CD14-positive monocyte (primary cell): ENCODE results near the gene ARCN1. TPM values are rescaled to one million over a fixed set of nuclear protein-coding genes. Genes with fewer than 3 reads are reported as not detected.

Experiments
- DNase-seq, 3 donors: peaks; one replicate each; pipeline ENCODE4 v3.0.0-alpha.2; 2011 to 2022
- H2AFZ ChIP-seq: 2 replicates; pipeline ENCODE4 v1.6.0; 2012; ENCODE audit warnings: mild to moderate bottlenecking, low read depth, low read length, inconsistent platforms; ENCODE audit not compliant: insufficient read depth, poor library complexity, severe bottlenecking
- H3K27ac ChIP-seq, 2 donors: 1 replicate in 1 of 2; 2 replicates in 1 of 2; pipeline ENCODE4 v1.5.1; 2012 to 2013; ENCODE audit warnings: low read length in 2 of 2, control low read depth in 1 of 2, inconsistent platforms in 1 of 2, low read depth in 1 of 2, mild to moderate bottlenecking in 1 of 2
- H3K27me3 ChIP-seq, 2 donors: one replicate each; pipeline versions ENCODE4 v1.6.0 to v1.6.1; 2011 to 2013; ENCODE audit warnings: low read length in 2 of 2; ENCODE audit not compliant: control insufficient read depth in 2 of 2, insufficient read depth in 2 of 2
- H3K36me3 ChIP-seq, 2 donors: replicated peaks in 1 of 2; 1 replicate in 1 of 2; 2 replicates in 1 of 2; pipeline versions ENCODE4 v1.5.1 to v1.6.1; 2012 to 2013; ENCODE audit warnings: low read length in 2 of 2, control low read depth in 1 of 2, inconsistent platforms in 1 of 2, mild to moderate bottlenecking in 1 of 2; ENCODE audit not compliant: insufficient read depth in 2 of 2, control insufficient read depth in 1 of 2
- H3K4me1 ChIP-seq, 2 donors: 1 replicate in 1 of 2; 2 replicates in 1 of 2; pipeline versions ENCODE4 v1.5.1 to v1.6.1; 2012 to 2013; ENCODE audit warnings: low read length in 2 of 2, control low read depth in 1 of 2, inconsistent platforms in 1 of 2, mild to moderate bottlenecking in 1 of 2, moderate library complexity in 1 of 2; ENCODE audit not compliant: insufficient read depth in 2 of 2, control insufficient read depth in 1 of 2
- H3K4me2 ChIP-seq: replicated peaks from 2 replicates; pipeline ENCODE3; 2012; ENCODE audit warnings: low read length, moderate library complexity, mild to moderate bottlenecking; ENCODE audit not compliant: poor library complexity, severe bottlenecking; ENCODE audit errors: extremely low read depth
- H3K4me3 ChIP-seq, 3 experiments: fragments of 200-600 bp in 1 of 3; sonication (generic) in 1 of 3; replicated peaks in 1 of 3; 1 replicate in 2 of 3; 2 replicates in 1 of 3; pipeline ENCODE4 v1.5.1; 2011 to 2013; ENCODE audit warnings: low read length in 3 of 3, mild to moderate bottlenecking in 3 of 3, control low read depth in 2 of 3, low read depth in 2 of 3, inconsistent platforms in 1 of 3, moderate library complexity in 1 of 3
- H3K79me2 ChIP-seq: 2 replicates; pipeline ENCODE4 v1.6.0; 2012; ENCODE audit warnings: mild to moderate bottlenecking, control low read depth, inconsistent platforms, low read length, moderate library complexity; ENCODE audit not compliant: insufficient read depth
- H3K9ac ChIP-seq: 2 replicates; pipeline ENCODE4 v1.6.0; 2017; ENCODE audit warnings: low read length, mild to moderate bottlenecking; ENCODE audit not compliant: insufficient read depth, poor library complexity, severe bottlenecking
- H3K9me3 ChIP-seq, 2 donors: replicated peaks in 1 of 2; 1 replicate in 1 of 2; 2 replicates in 1 of 2; pipeline versions ENCODE4 v1.5.1 to v1.6.1; 2012 to 2013; ENCODE audit warnings: low read length in 2 of 2, control low read depth in 1 of 2; ENCODE audit not compliant: control insufficient read depth in 1 of 2, insufficient read depth in 1 of 2
- H4K20me1 ChIP-seq: 2 replicates; pipeline ENCODE4 v1.6.0; 2012; ENCODE audit warnings: mild to moderate bottlenecking, low read length, control low read depth, moderate library complexity; ENCODE audit not compliant: insufficient read depth
- H3K27ac Mint-ChIP-seq, 7 donors: one replicate each; pipeline ENCODE4 v1.8.0; 2020; ENCODE audit warnings: mild to moderate bottlenecking in 7 of 7, mixed read lengths in 7 of 7, moderate library complexity in 6 of 7, inconsistent platforms in 2 of 7
- H3K27me3 Mint-ChIP-seq, 3 donors: one replicate each; pipeline ENCODE4 v1.8.0; 2021 to 2022; ENCODE audit warnings: low read depth in 3 of 3, mild to moderate bottlenecking in 3 of 3, mixed read lengths in 3 of 3, moderate library complexity in 3 of 3, inconsistent platforms in 1 of 3
- H3K36me3 Mint-ChIP-seq, 2 donors: one replicate each; pipeline ENCODE4 v1.8.0; 2020; ENCODE audit warnings: mixed read lengths in 2 of 2, inconsistent platforms in 1 of 2, mild to moderate bottlenecking in 1 of 2
- H3K4me1 Mint-ChIP-seq: one replicate; pipeline ENCODE4 v1.8.0; 2020; ENCODE audit warnings: mild to moderate bottlenecking, mixed read lengths
- H3K4me3 Mint-ChIP-seq, 2 donors: one replicate each; pipeline ENCODE4 v1.8.0; 2020; ENCODE audit warnings: mild to moderate bottlenecking in 2 of 2, mixed read lengths in 2 of 2, moderate library complexity in 1 of 2
- H3K9me3 Mint-ChIP-seq, 7 donors: one replicate each; pipeline ENCODE4 v1.8.0; 2020 to 2022; ENCODE audit warnings: mixed read lengths in 7 of 7, mild to moderate bottlenecking in 6 of 7, moderate library complexity in 6 of 7, inconsistent platforms in 2 of 7
- CTCF ChIP-seq: fragments of 200-600 bp; IDR thresholded peaks from one replicate; pipeline ENCODE4 v1.8.0; 2022; ENCODE audit warnings: antibody characterized with exemption, mild to moderate bottlenecking
- WGBS: methylation state at CpG from one replicate; pipeline ENCODE4 v1.1.5; 2013; ENCODE audit warnings: missing lambda C conversion rate; ENCODE audit not compliant: insufficient coverage; 5-methylcytosine and 5-hydroxymethylcytosine counted together
- intact Hi-C, 2 donors: fragments of 100-400 bp; cut with micrococcal nuclease; formaldehyde crosslinking; loops; one replicate each; pipeline versions ENCODE4 v1.15.0 to v1.15.1; 2023
- polyA plus RNA-seq, 3 donors: library from polyadenylated mRNA; depleted of rRNA in 1 of 3; unstranded in 2 of 3; stranded (reverse) in 1 of 3; fragments of 300-500 nt in 2 of 3; fragments of >200 nt in 1 of 3; fragmentation: Illumina TruSeq in 2 of 3; gene quantifications; 1 replicate in 2 of 3; 2 replicates in 1 of 3; pipeline ENCODE4 v1.2.3, GENCODE V29; 2012 to 2021

The ARCN1 gene
- polyA plus RNA-seq, 3 donors: 36.1 to 101 (median 79.7) TPM

DNA sequence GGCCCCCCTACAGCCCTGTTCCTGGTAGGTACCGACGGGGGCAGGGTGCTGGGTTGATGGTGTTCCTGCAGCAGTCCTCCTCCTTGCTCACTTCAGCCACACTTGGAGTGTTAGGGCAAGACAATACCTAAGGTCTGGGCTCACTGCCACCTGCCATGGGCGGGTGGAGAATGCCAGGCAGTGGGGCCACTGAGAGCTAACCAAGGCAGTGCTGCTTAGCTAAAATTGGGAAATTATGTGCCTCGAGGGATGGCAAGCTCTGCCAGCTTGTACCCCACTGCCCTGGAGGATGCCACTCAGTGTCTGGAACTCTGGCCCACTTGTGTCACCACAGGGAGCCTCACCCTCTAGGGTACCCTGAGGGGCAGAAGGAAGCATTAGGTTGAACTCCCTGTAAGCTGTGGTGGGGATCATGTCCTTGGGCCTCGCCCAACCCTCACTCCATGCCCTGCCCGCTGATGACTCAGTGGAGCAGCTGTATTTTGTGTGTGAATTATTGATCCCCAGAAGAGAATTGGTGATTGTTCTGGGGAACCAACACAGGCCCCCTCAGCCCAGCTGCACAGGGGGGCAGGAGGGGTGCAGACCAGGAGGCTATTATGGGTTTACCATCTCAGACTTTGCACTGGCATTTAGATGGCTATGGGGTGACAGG is 53.0 kb downstream of the ARCN1 start:
- Mint-ChIP-seq H3K9me3 (peaks cover 0 to 3% (median 0%) of the 10 kb centered on the region in 7 donors), H3K4me3 (no peak overlapping the region), H3K4me1 (peaks cover 12% of the 10 kb centered on the region), H3K36me3 (no peaks in the 10 kb centered on the region), H3K27me3 (peaks cover 10 to 20% (median 20%) of the 10 kb centered on the region in 3 donors), H3K27ac (no peak overlapping the region)
- Histone ChIP-seq H3K27me3 (peaks cover 5 to 14% of the 10 kb centered on the region in 2 donors), H3K79me2 (no peaks in the 10 kb centered on the region), H3K9me3 (no peaks in the 10 kb centered on the region), H3K4me2 (no peak overlapping the region), H3K4me3 (no peak overlapping the region), H2AFZ (no peak overlapping the region), H3K4me1 (peaks cover 11 to 13% of the 10 kb centered on the region in 2 donors), H4K20me1 (no peaks in the 10 kb centered on the region), H3K36me3 (no peaks in the 10 kb centered on the region), H3K9ac (no peak overlapping the region), H3K27ac (no peak overlapping the region)
- WGBS: 94% methylated on average over 6 of the region's 6 CpGs
- DNase-seq: no peak
- intact Hi-C loops: no loop called here
- TF ChIP-seq CTCF: no peak

GRCh38 chr11:118625976-118626375 is 53.8 kb downstream of the ARCN1 start:
- Histone ChIP-seq H3K36me3 (no peaks in the 10 kb centered on the region), H3K4me3 (no peak overlapping the region), H3K9ac (no peak overlapping the region), H3K9me3 (no peaks in the 10 kb centered on the region), H3K4me2 (no peak overlapping the region), H3K27ac (no peak overlapping the region), H3K79me2 (no peaks in the 10 kb centered on the region), H2AFZ (no peak overlapping the region), H3K4me1 (peaks cover 5 to 8% of the 10 kb centered on the region in 2 donors), H4K20me1 (no peaks in the 10 kb centered on the region), H3K27me3 (peaks cover 5 to 11% of the 10 kb centered on the region in 2 donors)
- Mint-ChIP-seq H3K4me1 (peaks cover 5% of the 10 kb centered on the region), H3K27me3 (peaks cover 9 to 16% (median 13%) of the 10 kb centered on the region in 3 donors), H3K36me3 (no peaks in the 10 kb centered on the region), H3K4me3 (no peak overlapping the region), H3K27ac (peak overlapping the region in 1 of 7 donors; percentile 24), H3K9me3 (peaks cover 0 to 1% (median 0%) of the 10 kb centered on the region in 7 donors)
- no peak for TF ChIP-seq CTCF
- intact Hi-C loops: no loop called here
- 100% methylated on average over 1 of the region's 2 CpGs for WGBS
- DNase-seq: no peak
